Measurements from ENCODE around the gene ANTXR2. TPM values are rescaled to one million over a fixed set of nuclear protein-coding genes. Genes with fewer than 3 reads are reported as not detected.

Gene ANTXR2
- total RNA-seq, 1 experiment from 2014 or later, result 72.0 TPM

GRCh38 chr4:79881407-79881806 lies 191.6 kb downstream of the ANTXR2 start:
- H3K36me3 ChIP-seq, result no peaks in the 10 kb centered on the region
- DNase-seq (ENCODE audit: low read depth in 1 of 2, low spot score in 2 of 2), result no peak
- H3K27me3 ChIP-seq (replicated peaks), result no peaks in the 10 kb centered on the region
- no peak overlapping the region for H3K27ac ChIP-seq
- H3K4me3 ChIP-seq, result no peak overlapping the region
- no peaks in the 10 kb centered on the region for H3K4me1 ChIP-seq (replicated peaks)
- no peaks in the 10 kb centered on the region for H3K9me3 ChIP-seq (replicated peaks)

GRCh38 chr4:79877511-79877910 lies 195.5 kb downstream of the ANTXR2 start:
- no peaks in the 10 kb centered on the region for H3K36me3 ChIP-seq
- no peak overlapping the region for H3K4me3 ChIP-seq
- H3K27ac ChIP-seq, result no peak overlapping the region
- no peaks in the 10 kb centered on the region for H3K4me1 ChIP-seq (replicated peaks)
- no peaks in the 10 kb centered on the region for H3K9me3 ChIP-seq (replicated peaks)
- H3K27me3 ChIP-seq (replicated peaks), result no peaks in the 10 kb centered on the region
- DNase-seq (ENCODE audit: low read depth in 1 of 2, low spot score in 2 of 2), result no peak

GRCh38 chr4:79875344-79875899 lies 197.6 kb downstream of the ANTXR2 start:
- no peaks in the 10 kb centered on the region for H3K4me1 ChIP-seq (replicated peaks)
- H3K27me3 ChIP-seq (replicated peaks), result no peaks in the 10 kb centered on the region
- H3K9me3 ChIP-seq (replicated peaks), result no peaks in the 10 kb centered on the region
- DNase-seq (ENCODE audit: low read depth in 1 of 2, low spot score in 2 of 2), result no peak
- no peak overlapping the region for H3K27ac ChIP-seq
- no peak overlapping the region for H3K4me3 ChIP-seq
- no peaks in the 10 kb centered on the region for H3K36me3 ChIP-seq

- Histone ChIP-seq H3K4me3 (no peak overlapping the region), H3K27ac (no peak overlapping the region), H3K9me3 (replicated peaks) (no peaks in the 10 kb centered on the region), H3K27me3 (replicated peaks) (no peaks in the 10 kb centered on the region), H3K4me1 (replicated peaks) (no peaks in the 10 kb centered on the region), H3K36me3 (no peaks in the 10 kb centered on the region)
- DNase-seq (ENCODE audit: low read depth in 1 of 2, low spot score in 2 of 2), result no peak
Observed at GRCh38 chr4:79874197-79874596, 198.8 kb downstream of the ANTXR2 start.

GRCh38 chr4:79872738-79873137 lies 200.3 kb downstream of the ANTXR2 start:
- DNase-seq (ENCODE audit: low read depth in 1 of 2, low spot score in 2 of 2), result no peak
- Histone ChIP-seq H3K9me3 (replicated peaks) (no peaks in the 10 kb centered on the region), H3K36me3 (no peaks in the 10 kb centered on the region), H3K27me3 (replicated peaks) (no peaks in the 10 kb centered on the region), H3K4me1 (replicated peaks) (no peaks in the 10 kb centered on the region), H3K27ac (no peak overlapping the region), H3K4me3 (no peak overlapping the region)

GRCh38 chr4:79871961-79872360 lies 201.1 kb downstream of the ANTXR2 start:
- H3K27ac ChIP-seq, result no peak overlapping the region
- no peaks in the 10 kb centered on the region for H3K27me3 ChIP-seq (replicated peaks)

GRCh38 chr4:79869597-79870237 lies 203.3 kb downstream of the ANTXR2 start:
- no peak for DNase-seq (ENCODE audit: low read depth in 1 of 2, low spot score in 2 of 2)
- Histone ChIP-seq H3K36me3 (no peaks in the 10 kb centered on the region), H3K27ac (no peak overlapping the region), H3K4me3 (no peak overlapping the region), H3K9me3 (replicated peaks) (no peaks in the 10 kb centered on the region), H3K27me3 (replicated peaks) (no peaks in the 10 kb centered on the region), H3K4me1 (replicated peaks) (no peaks in the 10 kb centered on the region)

More at GRCh38 chr4:79871961-79872360, 201.1 kb downstream of the ANTXR2 start:
- Histone ChIP-seq H3K36me3 (no peaks in the 10 kb centered on the region), H3K4me1 (replicated peaks) (no peaks in the 10 kb centered on the region), H3K4me3 (no peak overlapping the region), H3K9me3 (replicated peaks) (no peaks in the 10 kb centered on the region)
- DNase-seq (ENCODE audit: low read depth in 1 of 2, low spot score in 2 of 2), result no peak

- H3K4me1 ChIP-seq (replicated peaks), result no peaks in the 10 kb centered on the region
- H3K27ac ChIP-seq, result no peak overlapping the region
- DNase-seq (ENCODE audit: low read depth in 1 of 2, low spot score in 2 of 2), result no peak
- no peak overlapping the region for H3K4me3 ChIP-seq
- H3K27me3 ChIP-seq (replicated peaks), result no peaks in the 10 kb centered on the region
- no peaks in the 10 kb centered on the region for H3K9me3 ChIP-seq (replicated peaks)
- no peaks in the 10 kb centered on the region for H3K36me3 ChIP-seq
Observed at GRCh38 chr4:79865201-79865597, 207.8 kb downstream of the ANTXR2 start.

- DNase-seq (ENCODE audit: low read depth in 1 of 2, low spot score in 2 of 2), result no peak
- Histone ChIP-seq H3K4me3 (no peak overlapping the region), H3K27ac (no peak overlapping the region)
Observed at GRCh38 chr4:79864500-79865200, 208.4 kb downstream of the ANTXR2 start.

GRCh38 chr4:79863333-79863732 lies 209.7 kb downstream of the ANTXR2 start:
- no peak for DNase-seq (ENCODE audit: low read depth in 1 of 2, low spot score in 2 of 2)
- Histone ChIP-seq H3K27me3 (replicated peaks) (no peaks in the 10 kb centered on the region), H3K27ac (no peak overlapping the region), H3K36me3 (no peaks in the 10 kb centered on the region), H3K9me3 (replicated peaks) (no peaks in the 10 kb centered on the region), H3K4me3 (no peak overlapping the region), H3K4me1 (replicated peaks) (no peaks in the 10 kb centered on the region)

More at GRCh38 chr4:79864500-79865200, 208.4 kb downstream of the ANTXR2 start:
- Histone ChIP-seq H3K27me3 (replicated peaks) (no peaks in the 10 kb centered on the region), H3K9me3 (replicated peaks) (no peaks in the 10 kb centered on the region), H3K36me3 (no peaks in the 10 kb centered on the region), H3K4me1 (replicated peaks) (no peaks in the 10 kb centered on the region)

GRCh38 chr4:79862821-79863220 lies 210.2 kb downstream of the ANTXR2 start:
- Histone ChIP-seq H3K9me3 (replicated peaks) (no peaks in the 10 kb centered on the region), H3K4me1 (replicated peaks) (no peaks in the 10 kb centered on the region), H3K27me3 (replicated peaks) (no peaks in the 10 kb centered on the region), H3K4me3 (no peak overlapping the region), H3K27ac (no peak overlapping the region), H3K36me3 (no peaks in the 10 kb centered on the region)
- no peak for DNase-seq (ENCODE audit: low read depth in 1 of 2, low spot score in 2 of 2)

GRCh38 chr4:79857811-79858210 lies 215.2 kb downstream of the ANTXR2 start:
- Histone ChIP-seq H3K4me1 (replicated peaks) (peaks cover 8% of the 10 kb centered on the region), H3K9me3 (replicated peaks) (no peaks in the 10 kb centered on the region), H3K27me3 (replicated peaks) (no peaks in the 10 kb centered on the region), H3K4me3 (no peak overlapping the region), H3K27ac (no peak overlapping the region), H3K36me3 (no peaks in the 10 kb centered on the region)
- DNase-seq (ENCODE audit: low read depth in 1 of 2, low spot score in 2 of 2), result no peak

GRCh38 chr4:79856196-79856595 lies 216.8 kb downstream of the ANTXR2 start:
- H3K27me3 ChIP-seq (replicated peaks), result no peaks in the 10 kb centered on the region
- no peaks in the 10 kb centered on the region for H3K36me3 ChIP-seq
- no peak overlapping the region for H3K4me3 ChIP-seq
- H3K4me1 ChIP-seq (replicated peaks), result peaks cover 22% of the 10 kb centered on the region
- no peak overlapping the region for H3K27ac ChIP-seq
- no peaks in the 10 kb centered on the region for H3K9me3 ChIP-seq (replicated peaks)
- DNase-seq (ENCODE audit: low read depth in 1 of 2, low spot score in 2 of 2), result no peak

GRCh38 chr4:79854856-79855502 lies 218.1 kb downstream of the ANTXR2 start:
- Histone ChIP-seq H3K4me1 (replicated peaks) (peaks cover 22% of the 10 kb centered on the region), H3K36me3 (no peaks in the 10 kb centered on the region), H3K27me3 (replicated peaks) (no peaks in the 10 kb centered on the region), H3K4me3 (no peak overlapping the region), H3K9me3 (replicated peaks) (no peaks in the 10 kb centered on the region), H3K27ac (no peak overlapping the region)
- DNase-seq (ENCODE audit: low read depth in 1 of 2, low spot score in 2 of 2), result no peak

Measured in SJSA1 (cell line).